HepG2 (cell line): ENCODE results near the gene STIM1. TPM values are rescaled to one million over a fixed set of nuclear protein-coding genes. Genes with fewer than 3 reads are reported as not detected.

Experiments
- CCDC6 ChIP-seq: sonication (generic); formaldehyde crosslinking; IDR thresholded peaks from 2 replicates; pipeline ENCODE4 v1.8.1; 2022; ENCODE audit warnings: mild to moderate bottlenecking, missing genetic modification reagents, moderate library complexity
- EP300 ChIP-seq, 3 experiments: sonication (generic) in 1 of 3; formaldehyde crosslinking in 1 of 3; IDR thresholded peaks; 2 replicates each; pipeline versions ENCODE4 v1.5.1 to v1.6.1; 2011 to 2020; ENCODE audit warnings: low read depth in 2 of 3, low read length in 2 of 3, borderline replicate concordance in 1 of 3, improper control_type of control experiment in 1 of 3, mild to moderate bottlenecking in 1 of 3, missing genetic modification reagents in 1 of 3, moderate library complexity in 1 of 3
- NONO ChIP-seq, 2 experiments: fragments of 450-650 bp in 1 of 2; sonication (generic) in 1 of 2; formaldehyde crosslinking in 1 of 2; IDR thresholded peaks in 1 of 2; conservative IDR thresholded peaks in 1 of 2; 2 replicates each; pipeline versions ENCODE4 v1.6.1 to v1.8.0; 2017 to 2022; ENCODE audit warnings: mild to moderate bottlenecking in 1 of 2, missing genetic modification reagents in 1 of 2, moderate library complexity in 1 of 2
- RNF2 ChIP-seq: fragments of 450-650 bp; conservative IDR thresholded peaks from 2 replicates; pipeline ENCODE4 v1.6.1; 2016; ENCODE audit warnings: low read depth
- SIN3B ChIP-seq: fragments of 150-350 bp; IDR thresholded peaks from 2 replicates; pipeline ENCODE4 v1.6.1; 2014; ENCODE audit warnings: low read length
- SMARCC2 ChIP-seq: fragments of 450-650 bp; IDR thresholded peaks from 2 replicates; pipeline ENCODE4 v1.6.1; 2017; ENCODE audit warnings: antibody characterized with exemption, mild to moderate bottlenecking
- ZNF280D ChIP-seq: sonication (generic); formaldehyde crosslinking; IDR thresholded peaks from 2 replicates; pipeline ENCODE4 v1.5.1; 2020; ENCODE audit warnings: mild to moderate bottlenecking, missing genetic modification reagents
- ZNF407 ChIP-seq: sonication (generic); formaldehyde crosslinking; IDR thresholded peaks from one replicate; pipeline ENCODE4 v1.5.1; 2020; ENCODE audit warnings: mild to moderate bottlenecking, missing genetic modification reagents; ENCODE audit errors: not compliant biosample characterization
- ZNF503 ChIP-seq: sonication (generic); formaldehyde crosslinking; IDR thresholded peaks from 2 replicates; pipeline ENCODE4 v1.4.0; 2020; ENCODE audit warnings: missing genetic modification reagents
- ZNF740 ChIP-seq: sonication (generic); formaldehyde crosslinking; IDR thresholded peaks from 2 replicates; pipeline ENCODE4 v1.4.0; 2020; ENCODE audit warnings: missing genetic modification reagents
- ZNF772 ChIP-seq: sonication (generic); formaldehyde crosslinking; IDR thresholded peaks from 2 replicates; pipeline ENCODE4 v1.5.0; 2020; ENCODE audit warnings: mild to moderate bottlenecking, missing genetic modification reagents
- polyA plus RNA-seq, 8 experiments: library from polyadenylated mRNA; depleted of rRNA in 3 of 8; stranded (reverse) in 7 of 8; unstranded in 1 of 8; fragments of >200 nt; fragmentation: Illumina TruSeq in 4 of 8; extraction: Trizol in 4 of 8; gene quantifications; 2 replicates each; pipeline versions ENCODE4 v1.2.1 to v1.2.3, GENCODE V29; 2011 to 2016; ENCODE audit warnings: low read depth in 4 of 8, missing spikeins in 1 of 8, mixed read lengths in 1 of 8; ENCODE audit not compliant: insufficient read depth in 1 of 8
- total RNA-seq, 5 experiments: library from RNA; depleted of rRNA; stranded (reverse); fragments of >200 nt; fragmentation: Illumina TruSeq; extraction: Trizol; gene quantifications; 2 replicates each; pipeline ENCODE4 v1.2.3, GENCODE V29; 2016; ENCODE audit warnings: low read depth in 1 of 5

STIM1 gene
- total and polyA plus RNA-seq, 2 of the 13 experiments (the other 11 are each of a cell fraction or from before 2014, with no cell fraction given): 19.2 to 28.5 TPM

GRCh38 chr11:4094348-4095291 is 239.2 kb downstream of the STIM1 start, which contains the start of gene RRM1 (continued):
- TF ChIP-seq ZNF407 (CRISPR knock-in tag): no peak
- TF ChIP-seq ZNF503 (CRISPR knock-in tag): peak; percentile 53; the same call in 1 of the 2 replicates
- TF ChIP-seq EP300 (IDR thresholded peaks at IDR 0.05; ENCODE audit: low read depth in 2 of 2, low read length in 2 of 2): 0 out of 4 replicates have a peak, but pooled peaks of 1 of the 2 experiments have one; percentile 24
- TF ChIP-seq EP300 (CRISPR knock-in tag; IDR thresholded peaks at IDR 0.05; ENCODE audit: borderline replicate concordance): no peak
- TF ChIP-seq ZNF772 (CRISPR knock-in tag): peak; percentile 64
- peak; percentile 98 for TF ChIP-seq CCDC6 (CRISPR knock-in tag)
- no peak for TF ChIP-seq RNF2
- no peak for TF ChIP-seq NONO (IDR thresholded peaks at IDR 0.05)
- TF ChIP-seq NONO (CRISPR knock-in tag; conservative IDR thresholded peaks at IDR 0.05): peak; percentile 86
- TF ChIP-seq ZNF280D (CRISPR knock-in tag): no peak
- TF ChIP-seq SMARCC2: peak; percentile 76; the same call in 1 of the 2 replicates
- peak; percentile 45; the same call in 1 of the 2 replicates for TF ChIP-seq ZNF740 (CRISPR knock-in tag)
- TF ChIP-seq SIN3B: peak; percentile 88; the same call in 1 of the 2 replicates
